Measurements from ENCODE around the gene SLC11A2.

- no peak for TF ChIP-seq CTCF (conservative IDR thresholded peaks at IDR 0.05; ENCODE audit: low read depth in 2 of 2)
- TF ChIP-seq POLR2AphosphoS5 (IDR thresholded peaks at IDR 0.05; ENCODE audit: low read depth) = no peak
- TF ChIP-seq CREB1 (CRISPR knock-in tag; IDR thresholded peaks at IDR 0.05; ENCODE audit: low read depth) = no peak
- no peak for TF ChIP-seq ZNF331 (CRISPR knock-in tag; IDR thresholded peaks at IDR 0.05; ENCODE audit: low read depth)
- no peak for TF ChIP-seq JUNB (IDR thresholded peaks at IDR 0.05; ENCODE audit: unreplicated experiment)
- no peak for TF ChIP-seq EZH2phosphoT487 (IDR thresholded peaks at IDR 0.05; ENCODE audit: unreplicated experiment)
- TF ChIP-seq EZH2 (IDR thresholded peaks at IDR 0.05; ENCODE audit: low read depth, unreplicated experiment) = no peak
- no peak for TF ChIP-seq REST (IDR thresholded peaks at IDR 0.05; ENCODE audit: unreplicated experiment)
- TF ChIP-seq ETS1 (IDR thresholded peaks at IDR 0.05) = no peak
- TF ChIP-seq NANOG (IDR thresholded peaks at IDR 0.05; ENCODE audit: borderline replicate concordance) = no peak
- no peak for TF ChIP-seq STAT1 (IDR thresholded peaks at IDR 0.05; ENCODE audit: unreplicated experiment)
- TF ChIP-seq ZNF114 (CRISPR knock-in tag; IDR thresholded peaks at IDR 0.05) = no peak
Observed at GRCh38 chr12:50952510-50952909, 73.7 kb downstream of the SLC11A2 start, which contains the start of gene HIGD1C.

Measured in GM23338 (cell line).